Measurements from ENCODE around the gene PRDX4. TPM values are rescaled to one million over a fixed set of nuclear protein-coding genes. Genes with fewer than 3 reads are reported as not detected.
"Not testable (repeated sequence)": the region's sequence is repeated elsewhere in the genome, so short reads cannot be mapped to it uniquely, and the experiment has no call there.

The PRDX4 gene
- polyA plus RNA-seq, 2 of the 4 experiments (the other 2 are of a cell fraction): 212 to 283 TPM

- no peak for TF ChIP-seq CEBPB (IDR thresholded peaks at IDR 0.05)
These were observed 11.2 kb upstream of the PRDX4 start (continued) for GRCh38 chrX:23656091-23656490.

GRCh38 chrX:23656684-23657083, 10.6 kb upstream of the PRDX4 start:
- ATAC-seq (no peak), DNase-seq (ENCODE audit: low read depth in 1 of 2, low spot score in 1 of 2) (no peak), FAIRE-seq (no peak)
- no peak overlapping the region for H3K27ac ChIP-seq
- no peaks in the 10 kb centered on the region for H3K9me3 ChIP-seq
- POLR2A ChIA-PET: no interaction called here
- TF ChIP-seq FOSB (CRISPR knock-in tag; IDR thresholded peaks at IDR 0.05): no peak
- no peak for TF ChIP-seq HDAC2 (IDR thresholded peaks at IDR 0.05)
- no peak for TF ChIP-seq CBX2 (IDR thresholded peaks at IDR 0.05; ENCODE audit: borderline replicate concordance, low read depth)
- TF ChIP-seq JUN (IDR thresholded peaks at IDR 0.05): no peak
- TF ChIP-seq HES2 (IDR thresholded peaks at IDR 0.05): no peak
- TF ChIP-seq KDM5A (IDR thresholded peaks at IDR 0.05): no peak
- TF ChIP-seq CHD2 (IDR thresholded peaks at IDR 0.05; ENCODE audit: low read length, partially characterized antibody): no peak
- no peak for TF ChIP-seq EHF (CRISPR knock-in tag; IDR thresholded peaks at IDR 0.05)
- TF ChIP-seq E2F6 (IDR thresholded peaks at IDR 0.05; ENCODE audit: borderline replicate concordance, low read depth): no peak
- TF ChIP-seq HEYL (CRISPR knock-in tag; IDR thresholded peaks at IDR 0.05): no peak
- TF ChIP-seq RCOR1 (IDR thresholded peaks at IDR 0.05; ENCODE audit: low read depth, low read length): no peak
- no peak for TF ChIP-seq BHLHE40 (IDR thresholded peaks at IDR 0.05; ENCODE audit: low read depth, low read length)
- TF ChIP-seq NPAS2 (CRISPR knock-in tag; IDR thresholded peaks at IDR 0.05; ENCODE audit: borderline replicate concordance): no peak
- no peak for TF ChIP-seq RARB (CRISPR knock-in tag; IDR thresholded peaks at IDR 0.05)
- no peak for TF ChIP-seq SREBF2 (IDR thresholded peaks at IDR 0.05)
- TF ChIP-seq MAFK (IDR thresholded peaks at IDR 0.05; ENCODE audit: partially characterized antibody): no peak
- no peak overlapping the region for H3K4me2 ChIP-seq
- H3K4me3 ChIP-seq: no peak overlapping the region
- WGBS (ENCODE audit: missing lambda C conversion rate): 79% methylated on average over 3 of the region's 3 CpGs
- no peaks in the 10 kb centered on the region for H3K4me1 ChIP-seq
- CTCF ChIA-PET: no interaction called here

GRCh38 chrX:23659339-23659738, 8.0 kb upstream of the PRDX4 start:
- ChIA-PET CTCF (no interaction called here), POLR2A (no interaction called here)
- peak; percentile 18 for FAIRE-seq
- ATAC-seq: no peak
- H3K4me3 ChIP-seq: no peak overlapping the region
- no peaks in the 10 kb centered on the region for H3K9me3 ChIP-seq
- no peak overlapping the region for H3K4me2 ChIP-seq
- DNase-seq (ENCODE audit: low read depth in 1 of 2, low spot score in 1 of 2): no peak
- no peak overlapping the region for H3K27ac ChIP-seq
- WGBS (ENCODE audit: missing lambda C conversion rate): 74% methylated on average over 4 of the region's 4 CpGs
- no peaks in the 10 kb centered on the region for H3K4me1 ChIP-seq
- TF ChIP-seq CBX2 (IDR thresholded peaks at IDR 0.05; ENCODE audit: borderline replicate concordance, low read depth): no peak
- no peak for TF ChIP-seq MAFK (IDR thresholded peaks at IDR 0.05; ENCODE audit: partially characterized antibody)
- no peak for TF ChIP-seq HOXB13 (CRISPR knock-in tag; IDR thresholded peaks at IDR 0.05; ENCODE audit: low read depth)
- no peak for TF ChIP-seq BHLHE40 (IDR thresholded peaks at IDR 0.05; ENCODE audit: low read depth, low read length)
- no peak for TF ChIP-seq TP53 (CRISPR knock-in tag; IDR thresholded peaks at IDR 0.05)
- no peak for TF ChIP-seq PHF8 (IDR thresholded peaks at IDR 0.05; ENCODE audit: borderline replicate concordance, low read depth)
- TF ChIP-seq E2F6 (IDR thresholded peaks at IDR 0.05; ENCODE audit: borderline replicate concordance, low read depth): no peak
- no peak for TF ChIP-seq EHMT2 (IDR thresholded peaks at IDR 0.05; ENCODE audit: low read depth)
- TF ChIP-seq ZNF302 (CRISPR knock-in tag; IDR thresholded peaks at IDR 0.05): no peak
- no peak for TF ChIP-seq EP300 (IDR thresholded peaks at IDR 0.05)
- no peak for TF ChIP-seq EHF (CRISPR knock-in tag; IDR thresholded peaks at IDR 0.05)
- no peak for TF ChIP-seq JUNB (IDR thresholded peaks at IDR 0.05)
- no peak for TF ChIP-seq MYC (IDR thresholded peaks at IDR 0.05; ENCODE audit: borderline replicate concordance, low read length)
- no peak for TF ChIP-seq JUN (IDR thresholded peaks at IDR 0.05)
- TF ChIP-seq MAZ (IDR thresholded peaks at IDR 0.05; ENCODE audit: borderline replicate concordance, low read depth, low read length): no peak
- no peak for TF ChIP-seq NR3C1 (IDR thresholded peaks at IDR 0.05)
- TF ChIP-seq HMGXB4 (CRISPR knock-in tag; IDR thresholded peaks at IDR 0.05; ENCODE audit: borderline replicate concordance): no peak

GRCh38 chrX:23660083-23660765, 7.1 kb upstream of the PRDX4 start:
- POLR2A ChIA-PET; H3K9me3 ChIP-seq; H3K4me1 ChIP-seq; ATAC-seq; CTCF ChIA-PET; FAIRE-seq; H3K27ac ChIP-seq; DNase-seq (ENCODE audit: low read depth in 1 of 2, low spot score in 1 of 2); H3K4me3 ChIP-seq; H3K4me2 ChIP-seq: not testable (repeated sequence)
- 66% methylated on average over 8 of the region's 8 CpGs for WGBS (ENCODE audit: missing lambda C conversion rate)
